Measurements from ENCODE around the gene ARAP2.
A peak's percentile ranks its signal among the peaks of the same experiment; 100 is the strongest.

Gene ARAP2

DNA sequence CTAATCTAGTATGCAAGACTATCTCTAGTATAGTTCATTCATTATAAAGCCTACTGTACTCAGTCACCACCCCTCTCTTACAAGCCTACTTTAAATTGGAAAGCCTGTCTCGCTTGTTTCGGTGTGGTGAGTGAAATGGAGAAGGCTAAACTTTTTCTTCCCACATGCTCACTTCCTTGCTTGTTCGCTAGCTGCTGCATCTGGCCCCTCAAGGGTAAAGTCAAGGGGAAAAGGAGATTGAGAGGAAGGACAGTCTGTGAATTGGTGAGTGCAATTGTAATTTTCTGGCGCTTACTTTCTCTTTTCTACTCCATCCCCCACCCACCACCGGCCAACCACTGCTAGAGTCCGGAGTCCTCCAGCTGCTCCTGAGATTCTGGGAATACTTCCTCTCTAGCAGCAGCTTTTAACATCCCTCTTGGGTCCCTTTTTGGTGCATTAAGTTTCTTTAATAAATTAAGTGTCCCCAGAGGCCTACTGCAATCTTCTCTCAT lies 12.1 kb upstream of the ARAP2 start:
- Histone ChIP-seq H3K4me1 (ENCODE audit: control insufficient read depth in 5 of 5, insufficient read depth in 5 of 5, low read length in 5 of 5) (peaks cover 0 to 7% (median 0%) of the 10 kb centered on the region in 5 donors), H3K27ac (ENCODE audit: low read depth, low read length) (no peak overlapping the region), H3K36me3 (ENCODE audit: control insufficient read depth in 5 of 5, insufficient read depth in 5 of 5, low read length in 5 of 5) (no peaks in the 10 kb centered on the region), H3K27me3 (ENCODE audit: control insufficient read depth in 5 of 5, insufficient read depth in 4 of 5, low read length in 5 of 5) (no peaks in the 10 kb centered on the region), H3K9me3 (ENCODE audit: control insufficient read depth in 5 of 5, low read length in 5 of 5) (no peaks in the 10 kb centered on the region), H3K9ac (ENCODE audit: low read length in 5 of 5) (no peak overlapping the region), H3K4me3 (ENCODE audit: low read depth in 1 of 5, low read length in 5 of 5) (peak overlapping the region in 2 of 5 donors; percentile 13 to 27)

DNA sequence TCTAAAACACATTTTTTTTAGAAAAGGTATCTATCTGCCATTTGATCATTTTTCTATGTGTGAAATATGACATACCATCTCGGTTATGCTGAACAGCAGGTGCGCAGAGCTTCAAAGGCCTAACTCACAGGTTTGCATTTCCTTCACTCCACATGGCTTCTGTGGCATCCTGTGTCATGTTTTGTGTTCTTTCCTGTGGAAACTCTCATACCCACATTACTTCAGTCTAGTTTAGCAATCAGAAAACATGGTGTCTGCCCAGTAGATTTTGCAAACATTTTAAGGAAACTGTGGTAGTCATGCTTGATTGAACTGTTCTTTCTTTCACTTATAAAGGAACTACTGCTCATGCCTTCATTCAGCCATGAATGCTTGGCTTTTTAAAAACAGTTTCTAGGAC lies 11.3 kb upstream of the ARAP2 start:
- Histone ChIP-seq H3K4me3 (ENCODE audit: low read depth in 1 of 5, low read length in 5 of 5) (no peak overlapping the region), H3K9me3 (ENCODE audit: control insufficient read depth in 5 of 5, low read length in 5 of 5) (no peaks in the 10 kb centered on the region), H3K36me3 (ENCODE audit: control insufficient read depth in 5 of 5, insufficient read depth in 5 of 5, low read length in 5 of 5) (no peaks in the 10 kb centered on the region), H3K27ac (ENCODE audit: low read depth, low read length) (no peak overlapping the region), H3K27me3 (ENCODE audit: control insufficient read depth in 5 of 5, insufficient read depth in 4 of 5, low read length in 5 of 5) (no peaks in the 10 kb centered on the region), H3K4me1 (ENCODE audit: control insufficient read depth in 5 of 5, insufficient read depth in 5 of 5, low read length in 5 of 5) (peaks cover 0 to 7% (median 0%) of the 10 kb centered on the region in 5 donors), H3K9ac (ENCODE audit: low read length in 5 of 5) (no peak overlapping the region)

DNA sequence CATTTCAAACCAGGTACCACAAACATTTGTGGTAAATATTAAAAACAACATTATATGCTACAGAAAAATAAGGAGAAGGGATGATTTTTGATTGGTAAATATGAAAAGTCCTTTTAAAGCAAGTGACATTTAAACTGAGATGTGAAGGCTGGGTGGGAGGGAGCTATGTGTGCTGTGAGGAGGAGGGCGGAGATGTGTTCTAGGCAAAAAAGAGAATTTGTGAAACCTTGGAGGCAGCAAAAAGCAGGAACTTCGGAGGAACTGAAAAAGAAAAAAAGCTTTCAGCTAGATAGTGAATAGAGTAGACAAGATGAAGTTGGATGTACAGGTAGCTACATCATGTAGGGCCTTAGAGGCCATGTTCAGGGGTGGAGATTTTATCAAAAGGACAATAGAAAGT lies 10.1 kb upstream of the ARAP2 start:
- H3K27ac ChIP-seq (ENCODE audit: low read depth, low read length) = no peak overlapping the region
- peaks cover 0 to 7% (median 0%) of the 10 kb centered on the region in 5 donors for H3K4me1 ChIP-seq (ENCODE audit: control insufficient read depth in 5 of 5, insufficient read depth in 5 of 5, low read length in 5 of 5)
- no peaks in the 10 kb centered on the region for H3K36me3 ChIP-seq (ENCODE audit: control insufficient read depth in 5 of 5, insufficient read depth in 5 of 5, low read length in 5 of 5)
- no peak overlapping the region for H3K9ac ChIP-seq (ENCODE audit: low read length in 5 of 5)
- no peaks in the 10 kb centered on the region for H3K27me3 ChIP-seq (ENCODE audit: control insufficient read depth in 5 of 5, insufficient read depth in 4 of 5, low read length in 5 of 5)
- H3K4me3 ChIP-seq (ENCODE audit: low read depth in 1 of 5, low read length in 5 of 5) = no peak overlapping the region
- no peaks in the 10 kb centered on the region for H3K9me3 ChIP-seq (ENCODE audit: control insufficient read depth in 5 of 5, low read length in 5 of 5)

DNA sequence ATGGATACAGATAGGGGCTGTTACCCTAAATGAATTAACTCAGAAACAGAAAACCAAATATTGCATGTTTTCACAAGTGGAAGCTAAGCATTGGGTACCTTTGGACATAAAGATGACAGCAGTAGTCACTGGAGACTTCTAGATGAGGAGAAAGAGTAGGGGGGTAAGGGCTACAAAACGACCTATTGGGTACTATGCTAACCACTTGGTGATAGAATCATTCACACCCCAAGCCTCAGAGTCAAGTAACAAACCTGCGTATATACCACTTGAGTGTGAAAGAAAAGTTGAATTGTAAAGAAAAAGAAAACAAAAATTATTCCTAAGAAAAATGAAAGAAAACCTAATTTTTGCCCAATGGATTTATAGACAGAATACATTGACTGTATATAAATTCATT lies 7.7 kb upstream of the ARAP2 start:
- H3K4me1 ChIP-seq (ENCODE audit: control insufficient read depth in 5 of 5, insufficient read depth in 5 of 5, low read length in 5 of 5) = peaks cover 0 to 7% (median 0%) of the 10 kb centered on the region in 5 donors
- no peak overlapping the region for H3K9ac ChIP-seq (ENCODE audit: low read length in 5 of 5)
- H3K36me3 ChIP-seq (ENCODE audit: control insufficient read depth in 5 of 5, insufficient read depth in 5 of 5, low read length in 5 of 5) = no peaks in the 10 kb centered on the region
- no peaks in the 10 kb centered on the region for H3K9me3 ChIP-seq (ENCODE audit: control insufficient read depth in 5 of 5, low read length in 5 of 5)
- no peak overlapping the region for H3K4me3 ChIP-seq (ENCODE audit: low read depth in 1 of 5, low read length in 5 of 5)
- no peaks in the 10 kb centered on the region for H3K27me3 ChIP-seq (ENCODE audit: control insufficient read depth in 5 of 5, insufficient read depth in 4 of 5, low read length in 5 of 5)
- no peak overlapping the region for H3K27ac ChIP-seq (ENCODE audit: low read depth, low read length)

DNA sequence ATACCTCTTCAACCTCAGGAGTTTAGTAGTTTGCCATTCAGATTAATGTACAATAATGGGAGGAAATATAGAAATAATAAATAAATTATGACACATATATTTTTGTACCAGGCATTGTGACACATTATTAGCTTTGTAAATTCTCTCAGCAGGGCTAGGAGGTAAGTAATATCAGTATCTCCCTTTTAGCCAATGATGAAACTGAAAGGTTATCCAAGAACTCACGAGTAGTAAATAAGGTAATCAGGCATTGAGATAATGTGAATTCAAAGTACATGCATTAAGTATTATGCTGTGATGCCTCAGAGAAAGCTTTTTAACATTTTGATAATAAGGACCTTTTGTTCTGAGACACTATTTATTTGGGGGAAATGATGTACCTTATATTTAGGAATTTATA lies 5.3 kb upstream of the ARAP2 start:
- Histone ChIP-seq H3K36me3 (ENCODE audit: control insufficient read depth in 5 of 5, insufficient read depth in 5 of 5, low read length in 5 of 5) (no peaks in the 10 kb centered on the region), H3K27ac (ENCODE audit: low read depth, low read length) (no peak overlapping the region), H3K9ac (ENCODE audit: low read length in 5 of 5) (no peak overlapping the region), H3K27me3 (ENCODE audit: control insufficient read depth in 5 of 5, insufficient read depth in 4 of 5, low read length in 5 of 5) (peaks cover 0 to 3% (median 0%) of the 10 kb centered on the region in 5 donors), H3K4me3 (ENCODE audit: low read depth in 1 of 5, low read length in 5 of 5) (no peak overlapping the region), H3K9me3 (ENCODE audit: control insufficient read depth in 5 of 5, low read length in 5 of 5) (no peaks in the 10 kb centered on the region), H3K4me1 (ENCODE audit: control insufficient read depth in 5 of 5, insufficient read depth in 5 of 5, low read length in 5 of 5) (peaks cover 0 to 3% (median 2%) of the 10 kb centered on the region in 5 donors)

DNA sequence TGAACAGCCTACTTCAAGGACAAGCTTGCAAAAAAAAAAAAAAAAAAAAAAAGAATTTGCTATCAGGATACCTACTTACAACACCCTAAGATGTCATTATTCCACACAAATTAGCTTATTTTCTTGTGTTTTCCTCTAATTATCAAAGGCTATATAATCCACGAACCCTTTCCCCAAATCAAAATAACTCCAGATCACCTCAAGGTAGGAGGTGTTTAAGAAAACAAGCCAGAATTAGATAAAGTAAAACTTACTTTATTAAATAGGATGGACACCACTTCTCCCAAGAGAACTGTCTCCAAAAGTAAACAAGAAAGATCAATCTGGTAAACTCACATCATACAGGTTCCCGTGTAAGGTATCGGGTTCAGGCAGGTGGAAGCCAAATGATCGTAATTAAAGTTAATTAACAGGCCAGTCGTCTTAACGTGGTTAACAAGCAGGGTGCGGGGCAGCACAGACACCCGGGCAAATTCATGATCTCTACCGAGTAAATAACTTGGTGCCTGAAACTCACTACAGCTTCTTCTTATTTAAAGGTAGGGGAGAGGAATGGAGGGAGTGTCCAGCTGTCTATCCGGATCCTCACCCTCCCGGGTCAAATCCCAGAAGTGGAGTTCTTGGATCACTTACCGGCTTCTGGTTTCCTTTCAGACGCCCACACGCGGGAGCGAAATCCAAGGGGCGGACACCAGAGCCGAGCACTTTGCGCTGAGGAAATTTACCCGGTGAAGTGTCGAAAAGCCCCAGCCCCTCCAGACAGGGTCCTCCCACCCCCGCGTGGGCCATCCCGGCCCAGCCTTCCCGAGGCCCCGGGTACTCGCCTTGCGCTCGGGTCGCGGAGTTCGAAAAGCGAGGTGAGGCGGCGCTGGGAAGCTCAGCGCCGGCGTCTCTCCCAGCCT lies 708 bp downstream of the ARAP2 start:
- peak overlapping the region in 4 of 5 donors; percentile 62 to 76 (median 72) for H3K9ac ChIP-seq (ENCODE audit: low read length in 5 of 5)

DNA sequence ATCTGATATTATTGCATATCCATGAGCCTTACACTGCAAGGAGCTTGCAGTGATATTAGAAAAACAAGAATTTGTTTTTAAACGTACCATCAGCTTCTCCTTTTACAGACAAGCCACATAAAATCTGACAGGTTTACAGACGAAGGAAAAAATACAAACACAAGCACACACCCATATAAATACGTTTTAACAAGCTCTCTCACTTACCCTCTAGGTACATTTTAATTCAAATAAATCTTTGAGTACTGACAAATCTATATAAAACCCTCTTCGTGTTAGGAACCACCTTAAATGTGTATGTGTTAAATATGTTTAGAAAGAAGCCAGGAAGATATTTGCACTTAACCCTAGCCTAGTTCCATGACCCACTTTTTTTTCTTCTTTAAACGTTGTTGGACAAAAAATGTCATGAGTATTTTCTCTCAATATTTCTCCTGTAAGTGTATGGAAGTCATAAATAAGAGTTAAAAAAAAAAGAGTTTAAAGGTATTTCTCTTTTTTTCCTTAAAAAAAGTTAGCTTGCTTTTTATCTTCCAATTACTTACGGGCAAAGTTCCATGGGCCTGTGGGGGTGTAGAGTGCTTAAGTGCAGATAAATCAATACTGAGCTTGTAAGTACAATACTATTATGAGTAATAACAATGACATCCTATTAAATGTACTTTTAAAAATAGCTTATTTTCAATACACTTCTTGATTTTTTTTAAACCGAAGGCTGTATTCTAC lies 1.5 kb downstream of the ARAP2 start:
- no peak overlapping the region for H3K27ac ChIP-seq (ENCODE audit: low read depth, low read length)
- H3K4me3 ChIP-seq (ENCODE audit: low read depth in 1 of 5, low read length in 5 of 5) = peak overlapping the region; percentile 65 to 76 (median 71)
- peak overlapping the region in 3 of 5 donors; percentile 10 to 76 (median 62) for H3K9ac ChIP-seq (ENCODE audit: low read length in 5 of 5)
- no peaks in the 10 kb centered on the region for H3K36me3 ChIP-seq (ENCODE audit: control insufficient read depth in 5 of 5, insufficient read depth in 5 of 5, low read length in 5 of 5)
- H3K4me1 ChIP-seq (ENCODE audit: control insufficient read depth in 5 of 5, insufficient read depth in 5 of 5, low read length in 5 of 5) = peaks cover 0 to 20% (median 11%) of the 10 kb centered on the region in 5 donors
- H3K27me3 ChIP-seq (ENCODE audit: control insufficient read depth in 5 of 5, insufficient read depth in 4 of 5, low read length in 5 of 5) = peaks cover 0 to 3% (median 0%) of the 10 kb centered on the region in 5 donors
- no peaks in the 10 kb centered on the region for H3K9me3 ChIP-seq (ENCODE audit: control insufficient read depth in 5 of 5, low read length in 5 of 5)

More for the DNA sequence above, 708 bp downstream of the ARAP2 start:
- Histone ChIP-seq H3K36me3 (ENCODE audit: control insufficient read depth in 5 of 5, insufficient read depth in 5 of 5, low read length in 5 of 5) (no peaks in the 10 kb centered on the region), H3K9me3 (ENCODE audit: control insufficient read depth in 5 of 5, low read length in 5 of 5) (no peaks in the 10 kb centered on the region), H3K4me1 (ENCODE audit: control insufficient read depth in 5 of 5, insufficient read depth in 5 of 5, low read length in 5 of 5) (peaks cover 0 to 20% (median 11%) of the 10 kb centered on the region in 5 donors), H3K4me3 (ENCODE audit: low read depth in 1 of 5, low read length in 5 of 5) (peak overlapping the region; percentile 65 to 76 (median 71)), H3K27ac (ENCODE audit: low read depth, low read length) (no peak overlapping the region), H3K27me3 (ENCODE audit: control insufficient read depth in 5 of 5, insufficient read depth in 4 of 5, low read length in 5 of 5) (peaks cover 0 to 3% (median 0%) of the 10 kb centered on the region in 5 donors)

DNA sequence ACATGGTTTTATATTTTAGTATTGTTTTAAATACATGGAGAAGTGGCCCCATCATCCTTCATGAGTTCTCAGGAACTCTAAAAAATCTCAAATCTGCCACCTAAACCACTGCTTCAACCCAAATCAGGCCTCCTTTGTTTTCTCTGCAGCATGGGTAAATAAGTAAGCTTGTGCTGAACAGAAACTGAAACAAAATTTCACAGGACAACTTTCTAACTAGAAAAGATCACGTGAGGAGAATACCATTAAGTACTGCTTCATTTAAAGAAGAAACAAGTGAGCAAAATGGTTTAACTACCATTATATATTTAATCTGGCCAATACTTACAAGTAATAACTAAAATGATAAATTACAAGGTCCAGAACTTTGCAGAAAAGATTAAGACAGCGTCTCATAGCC lies 2.5 kb downstream of the ARAP2 start:
- Histone ChIP-seq H3K9ac (ENCODE audit: low read length in 5 of 5) (no peak overlapping the region), H3K4me1 (ENCODE audit: control insufficient read depth in 5 of 5, insufficient read depth in 5 of 5, low read length in 5 of 5) (peaks cover 0 to 20% (median 11%) of the 10 kb centered on the region in 5 donors), H3K27ac (ENCODE audit: low read depth, low read length) (no peak overlapping the region), H3K27me3 (ENCODE audit: control insufficient read depth in 5 of 5, insufficient read depth in 4 of 5, low read length in 5 of 5) (peaks cover 0 to 3% (median 0%) of the 10 kb centered on the region in 5 donors), H3K9me3 (ENCODE audit: control insufficient read depth in 5 of 5, low read length in 5 of 5) (peaks cover 0 to 3% (median 0%) of the 10 kb centered on the region in 5 donors), H3K36me3 (ENCODE audit: control insufficient read depth in 5 of 5, insufficient read depth in 5 of 5, low read length in 5 of 5) (no peaks in the 10 kb centered on the region), H3K4me3 (ENCODE audit: low read depth in 1 of 5, low read length in 5 of 5) (peak overlapping the region in 4 of 5 donors; percentile 15 to 74 (median 63))

DNA sequence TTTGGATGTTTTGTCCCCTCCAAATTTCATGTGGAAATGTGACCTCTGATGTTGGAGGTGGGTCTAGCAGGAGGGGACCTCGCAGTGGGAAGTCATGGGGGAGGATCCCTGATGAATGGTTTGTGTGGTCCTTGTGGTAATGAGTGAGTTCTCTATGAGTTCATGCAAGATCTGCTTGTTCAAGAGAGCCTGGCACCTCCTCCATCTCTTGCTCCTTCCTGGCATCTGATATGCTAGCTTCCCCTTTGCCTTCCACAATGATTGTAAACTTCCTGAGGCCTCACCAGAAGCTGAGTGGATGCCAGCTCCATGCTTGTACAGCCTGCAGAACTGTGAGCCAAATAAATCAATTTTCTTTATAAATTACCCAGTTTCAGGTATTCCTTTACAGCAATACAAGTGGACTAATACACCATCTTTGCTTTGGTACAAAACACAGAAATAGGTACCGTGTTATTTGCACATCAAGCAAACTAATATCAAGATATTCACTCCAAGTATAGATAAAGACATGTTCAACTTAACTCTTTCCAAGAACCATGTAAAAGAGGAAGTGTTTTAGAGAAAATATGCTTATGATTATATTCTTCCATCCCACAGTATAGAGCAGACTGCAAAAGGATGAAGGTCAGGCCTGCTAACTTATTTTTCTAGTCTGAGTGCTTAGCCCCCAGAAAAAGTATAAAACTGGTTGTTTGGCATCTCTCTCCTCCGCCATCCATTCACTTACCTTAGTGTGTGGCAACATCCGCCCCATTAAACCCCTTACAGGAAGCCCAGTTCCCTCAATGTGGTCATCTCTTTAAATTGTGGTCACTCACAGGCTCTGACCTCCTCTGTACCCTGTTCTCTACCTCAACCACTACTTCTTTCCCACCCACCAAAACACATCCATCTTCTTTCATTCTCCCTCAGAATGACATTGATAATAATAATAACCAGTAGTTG lies 6.7 kb downstream of the ARAP2 start:
- Histone ChIP-seq H3K4me1 (ENCODE audit: control insufficient read depth in 5 of 5, insufficient read depth in 5 of 5, low read length in 5 of 5) (peaks cover 0 to 10% (median 0%) of the 10 kb centered on the region in 5 donors), H3K36me3 (ENCODE audit: control insufficient read depth in 5 of 5, insufficient read depth in 5 of 5, low read length in 5 of 5) (no peaks in the 10 kb centered on the region), H3K27ac (ENCODE audit: low read depth, low read length) (no peak overlapping the region)

More for the DNA sequence above, 6.7 kb downstream of the ARAP2 start:
- Histone ChIP-seq H3K4me3 (ENCODE audit: low read depth in 1 of 5, low read length in 5 of 5) (no peak overlapping the region), H3K9ac (ENCODE audit: low read length in 5 of 5) (no peak overlapping the region), H3K9me3 (ENCODE audit: control insufficient read depth in 5 of 5, low read length in 5 of 5) (peaks cover 0 to 6% (median 0%) of the 10 kb centered on the region in 5 donors), H3K27me3 (ENCODE audit: control insufficient read depth in 5 of 5, insufficient read depth in 4 of 5, low read length in 5 of 5) (no peaks in the 10 kb centered on the region)

Measured in subcutaneous abdominal adipose tissue (tissue), 5 donors.